Activated CD4-positive, alpha-beta T cell treated with anti-CD3 and anti-CD28 coated beads, Interleukin-2, amount 10 ng/mL, durations not matched to agents 7 days and 5 days (primary cell): ENCODE measurements around the gene GAD2. TPM values are rescaled to one million over a fixed set of nuclear protein-coding genes. Genes with fewer than 3 reads are reported as not detected.
A peak's percentile ranks its signal among the peaks of the same experiment; 100 is the strongest.

Experiments
- CTCF ChIA-PET: fragments of 350-600 bp; sonication (Branson Sonifier 250); formaldehyde crosslinking; loops from one replicate; lab custom pipeline; 2021; ENCODE audit warnings: antibody characterized with exemption; lab: Charles Lee
- POLR2A ChIA-PET: fragments of 350-600 bp; sonication (Branson Sonifier 250); formaldehyde crosslinking; loops from one replicate; lab custom pipeline; 2021; ENCODE audit warnings: antibody characterized with exemption; lab: Charles Lee
- DNase-seq: peaks from one replicate; pipeline ENCODE4 v3.0.0-alpha.2; 2020
- H3K27ac Mint-ChIP-seq: one replicate; pipeline ENCODE4 v1.8.0; 2021; ENCODE audit warnings: mild to moderate bottlenecking, moderate library complexity, mixed read lengths
- H3K27me3 Mint-ChIP-seq: one replicate; pipeline ENCODE4 v1.8.0; 2021; ENCODE audit warnings: mixed read lengths
- H3K36me3 Mint-ChIP-seq: one replicate; pipeline ENCODE4 v1.8.0; 2021; ENCODE audit warnings: low read depth, mixed read lengths
- H3K4me1 Mint-ChIP-seq: one replicate; pipeline ENCODE4 v1.8.0; 2021; ENCODE audit warnings: mixed read lengths
- H3K4me3 Mint-ChIP-seq: one replicate; pipeline ENCODE4 v1.8.0; 2021; ENCODE audit warnings: mild to moderate bottlenecking, moderate library complexity, mixed read lengths
- H3K9me3 Mint-ChIP-seq: one replicate; pipeline ENCODE4 v1.8.0; 2021; ENCODE audit warnings: mixed read lengths
- total RNA-seq, 2 experiments: library from RNA; stranded (reverse); gene quantifications; one replicate each; pipeline ENCODE4 v1.2.3, GENCODE V29; 2021

GAD2 gene
- total RNA-seq, result not detected

- POLR2A ChIA-PET, result no interaction called here
- Mint-ChIP-seq H3K4me1 (peaks cover 27% of the 10 kb centered on the region), H3K4me3 (peak within 1 kb of the TSS; percentile 19), H3K27me3 (peaks cover 90% of the 10 kb centered on the region), H3K36me3 (no peaks in the 10 kb centered on the region), H3K27ac (peak within 1 kb of the TSS; percentile 79), H3K9me3 (no peaks in the 10 kb centered on the region)
- DNase-seq, result no peak
- CTCF ChIA-PET, result no interaction called here
These were observed at the start of gene GAD2 for GRCh38 chr10:26216585-26217395. GAD2 (plus strand) TSS chr10:26216774; CDS start chr10:26216810, 36 bp downstream.

GRCh38 chr10:26169466-26169865 is 47.1 kb upstream of the GAD2 start:
- Mint-ChIP-seq H3K4me3 (no peak overlapping the region), H3K36me3 (no peaks in the 10 kb centered on the region), H3K27me3 (peaks cover 19% of the 10 kb centered on the region), H3K9me3 (no peaks in the 10 kb centered on the region), H3K4me1 (no peaks in the 10 kb centered on the region), H3K27ac (no peak overlapping the region)
- ChIA-PET POLR2A (no interaction called here), CTCF (interaction anchor here (0.5 kb wide), 1 partner anchor 145 kb away, joined by 4 read pairs; no protein-coding TSS in a partner anchor)
- no peak for DNase-seq

GRCh38 chr10:26172131-26172530 is 44.4 kb upstream of the GAD2 start:
- no peak overlapping the region for H3K27ac Mint-ChIP-seq
- no peak overlapping the region for H3K4me3 Mint-ChIP-seq
- POLR2A ChIA-PET, result no interaction called here
- no peaks in the 10 kb centered on the region for H3K9me3 Mint-ChIP-seq
- CTCF ChIA-PET, result no interaction called here
- peaks cover 17% of the 10 kb centered on the region for H3K27me3 Mint-ChIP-seq
- H3K36me3 Mint-ChIP-seq, result no peaks in the 10 kb centered on the region
- no peaks in the 10 kb centered on the region for H3K4me1 Mint-ChIP-seq
- DNase-seq, result no peak

DNA sequence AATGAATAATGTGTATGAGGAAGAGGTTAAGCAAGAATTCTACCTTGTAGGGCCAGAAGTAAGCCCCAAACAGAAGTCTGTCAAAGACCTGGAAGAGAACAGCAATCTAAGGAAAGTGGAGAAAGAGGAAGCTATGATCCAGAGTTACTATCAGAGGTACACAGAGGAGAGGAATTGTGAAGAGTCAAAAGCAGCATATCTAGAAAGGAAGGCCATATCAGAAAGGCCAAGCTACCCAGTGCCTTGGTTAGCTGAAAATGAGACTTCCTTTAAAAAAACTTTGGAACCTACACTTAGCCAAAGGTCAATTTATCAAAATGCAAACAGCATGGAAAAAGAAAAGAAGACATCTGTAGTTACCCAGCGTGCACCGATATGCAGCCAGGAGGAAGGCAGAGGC is 42.7 kb upstream of the GAD2 start:
- Mint-ChIP-seq H3K27me3 (peaks cover 12% of the 10 kb centered on the region), H3K36me3 (no peaks in the 10 kb centered on the region), H3K27ac (no peak overlapping the region), H3K4me3 (no peak overlapping the region), H3K9me3 (no peaks in the 10 kb centered on the region), H3K4me1 (no peaks in the 10 kb centered on the region)
- no peak for DNase-seq
- CTCF ChIA-PET, result no interaction called here
- POLR2A ChIA-PET, result no interaction called here

DNA sequence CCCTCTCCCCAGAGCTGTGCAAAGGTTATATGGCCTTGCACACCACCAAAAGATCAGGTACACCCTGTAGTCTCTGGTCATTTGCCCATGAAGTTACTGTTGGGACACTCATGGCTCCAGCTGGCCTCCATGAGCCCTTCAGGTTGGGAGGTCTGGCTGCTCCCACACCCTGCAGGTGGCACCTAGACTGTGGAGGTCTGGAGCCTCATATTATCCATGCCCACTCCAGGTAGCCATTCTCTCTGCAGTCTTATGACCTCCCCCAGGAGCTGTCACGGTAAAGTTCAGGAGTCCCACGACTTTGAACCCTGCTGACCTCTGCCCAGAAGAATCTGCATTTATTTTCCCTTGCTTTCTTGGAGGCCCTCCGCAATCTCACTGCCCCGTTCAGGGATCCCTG is 39.2 kb upstream of the GAD2 start:
- Mint-ChIP-seq H3K36me3 (no peaks in the 10 kb centered on the region), H3K4me1 (no peaks in the 10 kb centered on the region), H3K27ac (no peak overlapping the region), H3K9me3 (no peaks in the 10 kb centered on the region), H3K27me3 (peaks cover 2% of the 10 kb centered on the region), H3K4me3 (no peak overlapping the region)
- ChIA-PET CTCF (no interaction called here), POLR2A (no interaction called here)
- DNase-seq, result no peak

- Mint-ChIP-seq H3K4me3 (no peak overlapping the region), H3K27ac (no peak overlapping the region), H3K36me3 (no peaks in the 10 kb centered on the region), H3K27me3 (peaks cover 9% of the 10 kb centered on the region), H3K4me1 (peaks cover 8% of the 10 kb centered on the region), H3K9me3 (peaks cover 15% of the 10 kb centered on the region)
- no peak for DNase-seq
- ChIA-PET POLR2A (no interaction called here), CTCF (no interaction called here)
These were observed 22.3 kb upstream of the GAD2 start for GRCh38 chr10:26194275-26194674.

DNA sequence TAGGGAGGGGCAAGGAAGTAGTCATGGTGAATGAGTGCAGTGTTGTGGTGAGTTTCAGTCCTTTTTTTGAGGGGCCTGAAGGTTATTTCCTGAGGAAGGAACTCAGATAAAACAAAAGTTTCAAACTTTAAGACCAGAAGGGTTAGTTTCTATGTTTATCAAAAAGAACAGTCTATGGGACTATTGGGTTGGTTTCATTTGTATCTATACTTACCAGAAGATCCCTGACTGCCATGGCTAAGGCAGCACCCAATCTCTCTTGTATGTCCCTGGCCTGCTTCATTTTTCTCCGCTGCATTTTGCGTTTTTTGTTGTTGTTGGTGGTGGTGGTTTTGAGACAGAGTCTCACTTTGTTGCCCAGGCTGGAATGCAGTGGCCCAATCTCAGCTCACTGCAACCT is 19.3 kb upstream of the GAD2 start:
- no peaks in the 10 kb centered on the region for H3K36me3 Mint-ChIP-seq
- peaks cover 8% of the 10 kb centered on the region for H3K4me1 Mint-ChIP-seq
- CTCF ChIA-PET, result no interaction called here
- H3K27me3 Mint-ChIP-seq, result peaks cover 2% of the 10 kb centered on the region
- POLR2A ChIA-PET, result no interaction called here
- H3K4me3 Mint-ChIP-seq, result no peak overlapping the region
- peaks cover 15% of the 10 kb centered on the region for H3K9me3 Mint-ChIP-seq
- no peak overlapping the region for H3K27ac Mint-ChIP-seq
- DNase-seq, result no peak

- CTCF ChIA-PET, result no interaction called here
- no peaks in the 10 kb centered on the region for H3K36me3 Mint-ChIP-seq
- no peak for DNase-seq
- H3K9me3 Mint-ChIP-seq, result peaks cover 15% of the 10 kb centered on the region
- no peak overlapping the region for H3K27ac Mint-ChIP-seq
- H3K4me1 Mint-ChIP-seq, result peaks cover 8% of the 10 kb centered on the region
- POLR2A ChIA-PET, result no interaction called here
- H3K4me3 Mint-ChIP-seq, result no peak overlapping the region
- H3K27me3 Mint-ChIP-seq, result peaks cover 5% of the 10 kb centered on the region
These were observed 18.5 kb upstream of the GAD2 start for GRCh38 chr10:26198119-26198518.

GRCh38 chr10:26199841-26200240 is 16.7 kb upstream of the GAD2 start:
- peaks cover 8% of the 10 kb centered on the region for H3K4me1 Mint-ChIP-seq
- DNase-seq, result no peak
- H3K36me3 Mint-ChIP-seq, result no peaks in the 10 kb centered on the region
- POLR2A ChIA-PET, result no interaction called here
- no peak overlapping the region for H3K4me3 Mint-ChIP-seq
- CTCF ChIA-PET, result no interaction called here
- H3K9me3 Mint-ChIP-seq, result peaks cover 15% of the 10 kb centered on the region
- peaks cover 19% of the 10 kb centered on the region for H3K27me3 Mint-ChIP-seq
- H3K27ac Mint-ChIP-seq, result no peak overlapping the region

DNA sequence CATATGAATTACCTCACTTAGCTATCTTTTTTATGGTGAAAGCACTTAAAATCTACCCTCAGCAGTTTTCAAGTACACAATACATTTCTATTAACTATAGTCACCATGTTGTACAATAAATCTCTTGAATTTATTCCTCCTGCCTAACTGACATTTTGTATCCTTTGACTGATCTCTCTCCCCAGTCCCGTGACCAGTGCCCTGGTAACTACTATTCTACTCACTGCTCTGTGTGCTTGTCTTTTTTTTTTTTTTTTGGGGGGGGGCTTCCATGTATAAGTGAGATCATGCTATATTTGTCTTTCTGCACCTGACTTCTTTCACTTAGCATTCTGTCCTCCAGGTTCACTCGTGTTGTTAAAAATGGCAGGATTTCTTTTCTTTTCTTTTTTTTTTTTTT is 11.4 kb upstream of the GAD2 start:
- CTCF ChIA-PET, result no interaction called here
- no peak for DNase-seq
- Mint-ChIP-seq H3K4me1 (no peaks in the 10 kb centered on the region), H3K27me3 (peaks cover 29% of the 10 kb centered on the region), H3K9me3 (no peaks in the 10 kb centered on the region), H3K4me3 (no peak overlapping the region), H3K36me3 (no peaks in the 10 kb centered on the region), H3K27ac (no peak overlapping the region)
- POLR2A ChIA-PET, result no interaction called here

DNA sequence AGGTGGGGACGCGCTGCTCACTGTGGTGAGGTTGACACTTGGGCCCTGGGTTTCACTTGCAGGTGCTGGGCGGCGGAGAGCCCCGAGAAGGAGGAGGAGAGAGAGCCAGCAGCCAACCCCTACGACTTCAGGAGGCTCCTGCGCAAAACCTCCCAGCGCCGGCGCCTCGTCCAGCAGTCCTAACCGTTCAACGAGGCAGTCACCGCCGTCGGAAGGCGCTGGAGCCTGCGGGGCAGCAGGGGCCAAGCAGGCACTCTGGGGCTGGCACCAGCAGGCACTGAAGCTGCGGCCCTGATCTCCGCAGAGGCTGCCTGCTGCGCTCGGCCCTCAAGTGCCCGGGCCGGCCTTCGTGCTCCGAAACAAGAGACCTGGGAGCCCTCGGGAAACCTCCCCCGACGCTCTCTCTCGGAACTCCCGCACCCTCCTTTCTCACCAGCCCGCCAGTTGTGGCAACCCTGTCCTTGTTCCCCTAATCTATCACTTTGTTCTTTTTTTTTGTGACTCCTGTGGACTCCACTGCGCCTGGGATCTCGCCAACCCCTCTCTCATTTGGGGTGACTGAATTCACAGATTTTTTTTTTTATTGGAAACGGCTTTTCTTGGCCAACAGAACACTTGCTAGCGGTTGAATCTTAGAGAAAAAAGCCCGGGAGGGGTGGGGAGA is 4.7 kb upstream of the GAD2 start:
- H3K27ac Mint-ChIP-seq, result no peak overlapping the region
- no peaks in the 10 kb centered on the region for H3K36me3 Mint-ChIP-seq
- H3K4me1 Mint-ChIP-seq, result peaks cover 17% of the 10 kb centered on the region
- no peak for DNase-seq
- CTCF ChIA-PET, result no interaction called here
- POLR2A ChIA-PET, result no interaction called here
- H3K4me3 Mint-ChIP-seq, result no peak overlapping the region
- H3K9me3 Mint-ChIP-seq, result no peaks in the 10 kb centered on the region
- H3K27me3 Mint-ChIP-seq, result peaks cover 52% of the 10 kb centered on the region

DNA sequence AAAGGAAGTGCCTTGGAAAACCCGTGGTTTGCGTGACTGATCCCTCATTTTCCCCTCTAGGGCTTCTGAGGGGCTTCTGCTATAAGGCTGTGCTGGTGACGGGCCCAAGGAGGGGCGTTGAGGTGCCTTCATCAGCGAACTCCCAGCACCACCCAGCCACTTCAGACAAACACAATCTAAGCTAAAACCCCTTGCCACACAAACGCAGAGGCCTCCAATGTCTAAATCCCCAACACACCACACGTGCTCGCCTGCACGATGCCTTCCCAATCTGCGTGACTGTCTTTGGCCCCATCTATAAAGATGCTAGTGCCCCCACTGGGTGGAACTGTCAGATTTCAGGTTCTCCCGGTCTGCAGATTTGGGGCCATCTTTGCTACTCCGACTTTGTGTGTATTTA is 4.1 kb upstream of the GAD2 start:
- peaks cover 58% of the 10 kb centered on the region for H3K27me3 Mint-ChIP-seq
- ChIA-PET POLR2A (no interaction called here), CTCF (no interaction called here)
- H3K36me3 Mint-ChIP-seq, result no peaks in the 10 kb centered on the region
- H3K27ac Mint-ChIP-seq, result no peak overlapping the region
- no peaks in the 10 kb centered on the region for H3K9me3 Mint-ChIP-seq
- H3K4me1 Mint-ChIP-seq, result peaks cover 22% of the 10 kb centered on the region
- no peak overlapping the region for H3K4me3 Mint-ChIP-seq
- no peak for DNase-seq

DNA sequence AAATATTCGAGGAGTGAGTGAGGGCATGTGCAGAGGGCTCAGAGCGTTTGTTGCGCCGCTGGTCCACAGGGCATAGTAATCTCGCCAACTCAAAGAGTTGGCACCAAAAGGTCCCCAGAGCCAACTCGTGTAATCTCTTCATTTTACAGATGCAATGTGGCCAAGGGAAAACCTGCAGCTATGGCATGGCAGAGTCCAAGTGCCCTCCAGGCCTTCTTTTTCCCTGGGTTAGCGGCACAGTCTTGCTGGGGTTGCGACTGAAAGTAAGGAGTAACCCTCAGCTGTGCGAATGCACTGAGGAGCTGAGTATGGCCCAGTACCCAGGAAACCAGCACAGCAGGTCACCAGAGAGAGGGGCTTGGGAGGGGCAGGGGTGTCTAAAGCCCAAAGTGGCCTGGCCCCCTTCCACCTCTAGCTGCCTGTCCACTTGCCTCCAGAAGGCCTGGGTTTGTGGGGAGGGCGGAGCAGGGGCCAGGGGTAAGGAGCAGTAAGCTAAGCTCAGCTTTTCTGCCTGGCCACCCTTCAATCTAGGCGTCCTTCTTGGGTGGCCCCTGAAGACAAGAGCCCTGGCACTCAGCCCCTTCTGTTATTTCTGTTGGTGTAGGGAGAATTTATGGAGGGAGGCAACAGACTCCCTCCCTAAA is 3.3 kb upstream of the GAD2 start:
- POLR2A ChIA-PET, result no interaction called here
- no peak for DNase-seq
- peaks cover 23% of the 10 kb centered on the region for H3K4me1 Mint-ChIP-seq
- peaks cover 62% of the 10 kb centered on the region for H3K27me3 Mint-ChIP-seq
- no peaks in the 10 kb centered on the region for H3K36me3 Mint-ChIP-seq
- no peak overlapping the region for H3K4me3 Mint-ChIP-seq
- no peak overlapping the region for H3K27ac Mint-ChIP-seq
- H3K9me3 Mint-ChIP-seq, result no peaks in the 10 kb centered on the region
- CTCF ChIA-PET, result no interaction called here
